Kidney epithelial cell (primary cell): ENCODE data around the gene PRELID2. TPM values are rescaled to one million over a fixed set of nuclear protein-coding genes. Genes with fewer than 3 reads are reported as not detected.
A peak's percentile ranks its signal among the peaks of the same experiment; 100 is the strongest.

ENCODE experiments used
- DNase-seq: peaks from one replicate; pipeline ENCODE4 v3.0.0-alpha.2; 2010; ENCODE audit warnings: low read depth
- H3K27me3 ChIP-seq: 2 replicates; pipeline ENCODE4 v1.6.0; 2011; ENCODE audit warnings: low read length; ENCODE audit not compliant: control insufficient read depth, insufficient read depth
- H3K36me3 ChIP-seq: 2 replicates; pipeline ENCODE4 v1.5.1; 2011; ENCODE audit warnings: low read length; ENCODE audit not compliant: control insufficient read depth, insufficient read depth
- H3K4me3 ChIP-seq: 2 replicates; pipeline ENCODE4 v1.5.1; 2011; ENCODE audit warnings: low read depth, mild to moderate bottlenecking, control low read depth, low read length
- CTCF ChIP-seq: IDR thresholded peaks from 2 replicates; pipeline ENCODE4 v1.5.1; 2011; ENCODE audit warnings: mild to moderate bottlenecking, moderate library complexity, low read length, control low read depth, inconsistent platforms; ENCODE audit not compliant: insufficient read depth, poor library complexity, severe bottlenecking
- total RNA-seq: library from RNA; depleted of rRNA; stranded (reverse); fragments of >200 nt; gene quantifications from 2 replicates; pipeline ENCODE4 v1.2.3, GENCODE V29; 2015

Gene PRELID2
- total RNA-seq, 1 donor from 2014 or later, result 9.4 TPM

- no peaks in the 10 kb centered on the region for H3K36me3 ChIP-seq
- peak; percentile 86 for TF ChIP-seq CTCF
- no peak for DNase-seq
- H3K27me3 ChIP-seq, result no peaks in the 10 kb centered on the region
- no peak overlapping the region for H3K4me3 ChIP-seq
Measured at GRCh38 chr5:145825751-145826180, 9.4 kb downstream of the PRELID2 start.

- H3K4me3 ChIP-seq, result no peak overlapping the region
- no peak for DNase-seq
- H3K27me3 ChIP-seq, result no peaks in the 10 kb centered on the region
- no peak for TF ChIP-seq CTCF
- no peaks in the 10 kb centered on the region for H3K36me3 ChIP-seq
Measured at GRCh38 chr5:145824040-145824439, 11.1 kb downstream of the PRELID2 start.

- H3K36me3 ChIP-seq, result no peaks in the 10 kb centered on the region
- no peak overlapping the region for H3K4me3 ChIP-seq
- DNase-seq, result no peak
- TF ChIP-seq CTCF, result no peak
- no peaks in the 10 kb centered on the region for H3K27me3 ChIP-seq
Measured at GRCh38 chr5:145818604-145819003, 16.5 kb downstream of the PRELID2 start.

GRCh38 chr5:145812877-145813276 lies 22.3 kb downstream of the PRELID2 start:
- no peak for TF ChIP-seq CTCF
- H3K36me3 ChIP-seq, result no peaks in the 10 kb centered on the region
- no peak overlapping the region for H3K4me3 ChIP-seq
- no peak for DNase-seq
- H3K27me3 ChIP-seq, result no peaks in the 10 kb centered on the region

- DNase-seq, result no peak
- H3K36me3 ChIP-seq, result no peaks in the 10 kb centered on the region
- H3K27me3 ChIP-seq, result no peaks in the 10 kb centered on the region
- no peak overlapping the region for H3K4me3 ChIP-seq
- peak; percentile 11 for TF ChIP-seq CTCF
Measured at GRCh38 chr5:145811834-145812625, 23.1 kb downstream of the PRELID2 start.

- no peak for DNase-seq
- H3K27me3 ChIP-seq, result no peaks in the 10 kb centered on the region
- H3K4me3 ChIP-seq, result no peak overlapping the region
- no peaks in the 10 kb centered on the region for H3K36me3 ChIP-seq
- TF ChIP-seq CTCF, result no peak
Measured at GRCh38 chr5:145806923-145807322, 28.2 kb downstream of the PRELID2 start.
